Natural killer cell (primary cell): Measurements from ENCODE around the gene PEX5L. TPM values are rescaled to one million over a fixed set of nuclear protein-coding genes. Genes with fewer than 3 reads are reported as not detected.
A peak's percentile ranks its signal among the peaks of the same experiment; 100 is the strongest.

Source experiments
- ATAC-seq, 3 donors: fragments of 150-1000 bp in 2 of 3; fragments of 200-7000 bp in 1 of 3; cut with Tn5 transposase; 1 replicate in 1 of 3; 2 replicates in 2 of 3; pipeline ENCODE4 v1.10.0; 2021; ENCODE audit warnings: mild to moderate bottlenecking in 2 of 3, moderate library complexity in 2 of 3
- DNase-seq, 2 donors: peaks; one replicate each; pipeline versions ENCODE4 v3.0.0 to v3.0.0-alpha.2; 2013 to 2021; ENCODE audit warnings: mixed read lengths in 1 of 2
- H3K27ac ChIP-seq: one replicate; pipeline ENCODE4 v1.5.1; 2013; ENCODE audit warnings: mild to moderate bottlenecking, low read length
- H3K27me3 ChIP-seq: one replicate; pipeline ENCODE4 v1.6.1; 2013; ENCODE audit warnings: low read length; ENCODE audit not compliant: control insufficient read depth, insufficient read depth
- H3K36me3 ChIP-seq: one replicate; pipeline ENCODE4 v1.6.1; 2013; ENCODE audit warnings: low read length; ENCODE audit not compliant: control insufficient read depth, insufficient read depth
- H3K4me1 ChIP-seq: one replicate; pipeline ENCODE4 v1.6.1; 2013; ENCODE audit warnings: low read length; ENCODE audit not compliant: control insufficient read depth, insufficient read depth
- H3K4me3 ChIP-seq: one replicate; pipeline ENCODE4 v1.5.1; 2013; ENCODE audit warnings: low read length
- H3K9me3 ChIP-seq: one replicate; pipeline ENCODE4 v1.6.1; 2013; ENCODE audit warnings: low read length; ENCODE audit not compliant: control insufficient read depth, insufficient read depth
- H3K27ac Mint-ChIP-seq, 2 donors: one replicate each; pipeline ENCODE4 v1.8.0; 2022; ENCODE audit warnings: mild to moderate bottlenecking in 2 of 2, mixed read lengths in 2 of 2, moderate library complexity in 1 of 2
- H3K27me3 Mint-ChIP-seq, 2 donors: one replicate each; pipeline ENCODE4 v1.8.0; 2022; ENCODE audit warnings: low read depth in 2 of 2, mixed read lengths in 2 of 2
- H3K36me3 Mint-ChIP-seq: one replicate; pipeline ENCODE4 v1.8.0; 2022; ENCODE audit warnings: mixed read lengths
- H3K4me1 Mint-ChIP-seq, 2 donors: one replicate each; pipeline ENCODE4 v1.8.0; 2022; ENCODE audit warnings: mixed read lengths in 2 of 2
- H3K4me3 Mint-ChIP-seq: one replicate; pipeline ENCODE4 v1.8.0; 2022; ENCODE audit warnings: mild to moderate bottlenecking, moderate library complexity, mixed read lengths
- H3K9me3 Mint-ChIP-seq, 2 donors: one replicate each; pipeline ENCODE4 v1.8.0; 2022; ENCODE audit warnings: mixed read lengths in 2 of 2
- CTCF ChIP-seq: fragments of 200-600 bp; IDR thresholded peaks from one replicate; pipeline ENCODE4 v1.8.0; 2022; ENCODE audit warnings: antibody characterized with exemption
- WGBS: methylation state at CpG from one replicate; pipeline ENCODE4 v1.1.7; 2013; ENCODE audit warnings: missing lambda C conversion rate; ENCODE audit not compliant: insufficient coverage; 5-methylcytosine and 5-hydroxymethylcytosine counted together
- intact Hi-C: fragments of 100-400 bp; cut with micrococcal nuclease; formaldehyde crosslinking; loops from one replicate; pipeline ENCODE4 v1.14.2; 2022
- total RNA-seq, 4 donors: library from RNA; stranded (reverse); fragments of 120-200 nt in 1 of 4; gene quantifications; one replicate each; pipeline versions ENCODE4 v1.2.3 to v1.2.4, GENCODE V29; 2013 to 2022

The PEX5L gene
- total RNA-seq, 3 donors from 2014 or later (not counting 1 experiment from before 2014, with no cell fraction given): not detected

- 2% methylated on average over 2 of the region's 2 CpGs for WGBS
- no peaks in the 10 kb centered on the region for H3K27me3 ChIP-seq
- no peaks in the 10 kb centered on the region for H3K27me3 Mint-ChIP-seq
- no peak overlapping the region for H3K4me3 Mint-ChIP-seq
- H3K27ac ChIP-seq: no peak overlapping the region
- DNase-seq (peak in 1 of 2 donors; percentile 8), ATAC-seq (no peak)
- H3K4me3 ChIP-seq: no peak overlapping the region
- no peaks in the 10 kb centered on the region for H3K4me1 ChIP-seq
- peaks cover 0 to 2% of the 10 kb centered on the region in 2 donors for H3K9me3 Mint-ChIP-seq
- no peak for TF ChIP-seq CTCF
- no peaks in the 10 kb centered on the region for H3K9me3 ChIP-seq
- H3K4me1 Mint-ChIP-seq: no peaks in the 10 kb centered on the region
- no peaks in the 10 kb centered on the region for H3K36me3 ChIP-seq
- intact Hi-C loops: no loop called here
- H3K27ac Mint-ChIP-seq: no peak overlapping the region
- H3K36me3 Mint-ChIP-seq: no peaks in the 10 kb centered on the region
These were observed 154.4 kb downstream of the PEX5L start for GRCh38 chr3:179882292-179882691.

- no peaks in the 10 kb centered on the region for H3K4me1 Mint-ChIP-seq
- Histone ChIP-seq H3K9me3 (no peaks in the 10 kb centered on the region), H3K4me1 (no peaks in the 10 kb centered on the region), H3K4me3 (no peak overlapping the region), H3K27ac (no peak overlapping the region), H3K36me3 (no peaks in the 10 kb centered on the region), H3K27me3 (no peaks in the 10 kb centered on the region)
- no peak overlapping the region for H3K4me3 Mint-ChIP-seq
- 81% methylated on average over 2 of the region's 2 CpGs for WGBS
- no peak for TF ChIP-seq CTCF
- no peak for ATAC-seq
- no peak for DNase-seq
- H3K9me3 Mint-ChIP-seq: peaks cover 0 to 2% of the 10 kb centered on the region in 2 donors
- H3K27ac Mint-ChIP-seq: no peak overlapping the region
- intact Hi-C loops: no loop called here
- no peaks in the 10 kb centered on the region for H3K27me3 Mint-ChIP-seq
- H3K36me3 Mint-ChIP-seq: no peaks in the 10 kb centered on the region
These were observed 154.9 kb downstream of the PEX5L start for GRCh38 chr3:179881791-179882190.

- Histone ChIP-seq H3K4me1 (no peaks in the 10 kb centered on the region), H3K9me3 (no peaks in the 10 kb centered on the region), H3K36me3 (no peaks in the 10 kb centered on the region), H3K27ac (no peak overlapping the region), H3K27me3 (no peaks in the 10 kb centered on the region), H3K4me3 (no peak overlapping the region)
- TF ChIP-seq CTCF: no peak
- DNase-seq (no peak), ATAC-seq (no peak)
- H3K4me1 Mint-ChIP-seq: no peaks in the 10 kb centered on the region
- H3K36me3 Mint-ChIP-seq: no peaks in the 10 kb centered on the region
- intact Hi-C loops: no loop called here
- WGBS: 47% methylated on average over 4 of the region's 4 CpGs
- H3K9me3 Mint-ChIP-seq: peaks cover 0 to 2% of the 10 kb centered on the region in 2 donors
- no peak overlapping the region for H3K4me3 Mint-ChIP-seq
- H3K27me3 Mint-ChIP-seq: no peaks in the 10 kb centered on the region
- H3K27ac Mint-ChIP-seq: no peak overlapping the region
These were observed 155.9 kb downstream of the PEX5L start for GRCh38 chr3:179880868-179881267.

GRCh38 chr3:179876440-179876839 lies 160.3 kb downstream of the PEX5L start:
- Mint-ChIP-seq H3K9me3 (peaks cover 0 to 2% of the 10 kb centered on the region in 2 donors), H3K36me3 (no peaks in the 10 kb centered on the region), H3K27me3 (no peaks in the 10 kb centered on the region), H3K4me3 (no peak overlapping the region), H3K27ac (no peak overlapping the region), H3K4me1 (no peaks in the 10 kb centered on the region)
- H3K4me1 ChIP-seq: no peaks in the 10 kb centered on the region
- no peak for TF ChIP-seq CTCF
- H3K36me3 ChIP-seq: no peaks in the 10 kb centered on the region
- DNase-seq: no peak
- 73% methylated on average over 3 of the region's 3 CpGs for WGBS
- H3K9me3 ChIP-seq: no peaks in the 10 kb centered on the region
- H3K27me3 ChIP-seq: no peaks in the 10 kb centered on the region
- ATAC-seq: no peak
- intact Hi-C loops: no loop called here
- no peak overlapping the region for H3K4me3 ChIP-seq
- H3K27ac ChIP-seq: no peak overlapping the region
